ENCODE results near the gene TOB2.
A peak's percentile ranks its signal among the peaks of the same experiment; 100 is the strongest.
"Not testable (repeated sequence)": the region's sequence is repeated elsewhere in the genome, so short reads cannot be mapped to it uniquely, and the experiment has no call there.

Gene TOB2

GRCh38 chr22:41425660-41426365 is 20.8 kb downstream of the TOB2 start:
- peak; percentile 50 for DNase-seq (ENCODE audit: low spot score)

GRCh38 chr22:41418717-41419116 is 27.9 kb downstream of the TOB2 start:
- no peak for DNase-seq (ENCODE audit: low spot score)

DNA sequence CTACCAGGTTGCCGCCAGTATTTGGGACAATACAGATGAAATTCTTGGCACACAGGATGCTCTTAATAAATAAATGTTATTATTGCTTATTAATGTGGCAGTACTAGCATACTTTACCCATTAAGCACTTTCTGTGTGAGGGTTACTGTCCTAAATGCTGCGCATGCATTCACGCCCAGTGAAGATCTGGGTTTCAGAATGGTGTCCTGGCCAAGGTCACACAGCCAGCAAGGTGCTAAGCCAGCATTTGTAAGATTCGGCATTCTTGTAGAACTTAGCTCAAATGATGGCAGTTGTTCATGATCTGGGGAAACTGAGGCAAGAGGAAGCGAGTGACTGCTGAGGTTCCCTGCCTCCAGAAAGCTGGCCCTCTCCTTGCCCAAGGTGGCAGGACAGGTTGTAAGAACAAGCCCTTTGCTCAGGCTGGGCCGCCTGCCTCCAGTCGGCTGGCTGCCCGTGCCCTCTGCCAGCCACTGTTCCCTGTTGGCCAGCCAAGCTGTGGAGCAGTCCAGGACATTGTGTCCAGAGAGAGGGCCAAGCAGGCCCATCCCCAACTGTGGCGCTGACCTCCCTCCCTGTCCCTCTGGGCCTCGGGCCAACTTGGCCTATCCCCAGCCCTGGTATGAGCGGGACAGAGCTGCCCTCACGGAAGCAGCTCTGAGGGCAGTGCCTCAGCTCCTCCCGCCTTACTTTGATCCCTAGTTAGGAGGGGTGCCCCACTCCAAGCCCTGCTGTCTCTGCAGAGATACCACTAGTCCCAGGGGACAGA is 28.8 kb downstream of the TOB2 start:
- no peak for DNase-seq (ENCODE audit: low spot score)

DNA sequence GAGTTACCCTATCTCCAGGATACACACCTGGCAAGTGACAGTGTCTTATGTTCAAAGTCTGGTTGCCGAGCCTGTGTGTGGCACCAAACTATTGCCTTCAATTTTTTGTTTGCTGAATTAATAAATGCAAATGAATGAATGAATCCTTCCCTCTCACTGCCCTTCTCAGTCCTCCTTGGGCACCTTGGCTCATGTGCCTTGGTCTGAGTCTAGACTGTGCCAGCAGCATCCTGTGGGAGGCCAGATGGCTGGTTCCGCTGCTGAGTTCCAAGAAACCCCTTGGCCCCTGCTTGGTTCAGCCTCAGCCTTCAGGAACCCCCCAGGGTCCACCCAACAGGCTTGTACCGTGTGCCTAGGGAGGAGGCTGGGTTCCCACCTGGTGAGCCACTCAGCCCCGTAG is 31.0 kb downstream of the TOB2 start:
- no peak for DNase-seq (ENCODE audit: low spot score)

- no peak for DNase-seq (ENCODE audit: low spot score)
Observed at GRCh38 chr22:41411021-41411851, 35.4 kb downstream of the TOB2 start.

GRCh38 chr22:41410311-41410751 is 36.3 kb downstream of the TOB2 start:
- no peak for DNase-seq (ENCODE audit: low spot score)

DNA sequence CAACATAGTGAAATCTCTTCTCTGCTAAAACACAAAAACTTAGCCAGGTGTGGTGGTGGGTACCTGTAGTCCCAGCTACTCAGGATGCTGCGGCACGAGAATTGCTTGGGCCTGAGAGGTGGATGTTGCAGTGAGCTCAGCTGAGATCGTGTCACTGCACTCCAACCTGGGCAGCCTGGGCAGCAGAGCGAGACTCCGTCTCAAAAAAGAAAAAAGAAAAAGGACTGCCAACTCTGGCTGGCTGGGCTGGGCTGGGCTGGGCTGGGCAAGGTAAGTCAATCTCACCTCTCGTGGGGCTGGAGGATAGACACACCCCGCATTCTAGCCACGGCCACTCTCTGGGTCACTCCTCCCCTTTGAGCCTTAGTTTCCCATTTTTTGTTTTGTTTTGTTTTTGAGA is 37.9 kb downstream of the TOB2 start:
- DNase-seq (ENCODE audit: low spot score): no peak

DNA sequence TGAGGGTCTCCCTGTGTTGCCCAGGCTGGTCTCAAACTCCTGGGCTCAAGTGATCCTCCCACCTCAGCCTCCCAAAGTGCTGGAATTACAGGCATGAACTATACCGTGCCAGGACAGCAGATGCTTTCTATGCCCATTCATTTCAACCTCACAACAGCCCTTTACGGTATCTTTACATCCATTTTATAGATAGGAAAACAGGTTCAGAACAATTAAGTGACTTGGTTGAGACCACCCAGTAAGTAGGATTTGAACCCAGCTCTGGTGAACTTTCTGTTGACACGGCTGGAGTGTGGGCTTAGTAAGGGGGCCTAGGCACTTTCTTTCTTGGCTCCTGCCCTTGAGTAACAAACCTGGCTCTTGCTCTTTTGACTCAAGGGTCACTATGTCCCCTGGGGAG is 39.2 kb downstream of the TOB2 start:
- DNase-seq (ENCODE audit: low spot score): no peak

DNA sequence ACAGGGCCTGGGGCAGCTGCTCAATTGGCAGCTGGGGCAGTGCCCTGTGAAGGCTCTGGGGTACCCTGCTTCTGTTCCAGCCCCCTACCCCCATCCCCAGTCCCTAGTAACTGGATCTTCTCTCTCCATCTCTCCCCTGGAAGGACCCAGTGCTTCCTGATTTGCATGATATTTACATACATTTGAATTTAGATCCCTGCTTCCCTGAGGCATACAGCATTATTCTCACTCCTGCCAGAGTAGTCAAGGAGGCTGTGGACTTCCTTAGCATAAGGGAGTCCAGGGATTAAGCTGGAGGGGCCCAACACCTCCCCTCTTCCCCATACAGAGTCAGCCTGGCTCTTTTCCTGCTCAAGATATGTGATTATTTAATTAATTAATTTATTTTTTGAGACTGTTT is 40.2 kb downstream of the TOB2 start:
- no peak for DNase-seq (ENCODE audit: low spot score)

GRCh38 chr22:41405588-41405987 is 41.0 kb downstream of the TOB2 start:
- DNase-seq (ENCODE audit: low spot score): no peak

DNA sequence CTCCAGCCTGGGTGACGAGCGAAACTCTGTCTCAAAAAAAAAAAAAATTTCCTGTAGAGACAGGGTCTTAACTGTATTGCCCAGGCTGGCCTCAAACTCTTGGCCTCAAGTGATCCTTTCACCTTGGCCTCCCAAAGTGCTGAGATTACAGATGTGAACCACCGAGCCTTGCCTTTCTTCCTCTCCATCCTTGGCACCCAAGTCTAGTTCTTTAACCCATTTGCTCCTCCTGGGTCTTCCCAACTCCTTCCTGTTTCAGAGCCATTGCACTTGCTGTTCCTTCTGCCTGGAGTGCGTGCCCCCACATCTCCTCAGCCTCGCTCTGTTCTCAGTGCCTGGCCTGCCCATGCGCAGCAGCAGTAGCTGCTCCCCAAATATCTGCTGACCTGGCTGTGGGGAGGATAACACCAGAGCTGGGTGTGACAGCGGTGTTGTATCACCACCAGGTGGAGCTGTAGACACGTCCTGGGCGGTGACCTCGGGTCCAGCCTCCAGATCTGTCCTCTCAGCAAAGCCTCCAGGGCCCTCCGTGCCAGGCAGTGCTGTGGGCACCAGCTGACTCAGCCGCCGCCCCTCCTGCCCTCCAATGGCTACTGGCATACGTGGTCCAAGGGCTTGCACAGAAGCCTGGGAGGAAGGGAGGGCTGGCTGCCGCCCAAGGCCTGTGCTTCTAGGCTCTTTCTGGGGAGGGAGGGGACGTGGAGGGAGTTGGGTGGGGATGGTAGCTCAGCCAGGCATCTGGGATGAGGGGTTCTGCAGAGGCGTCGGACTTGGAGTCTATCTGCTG is 42.9 kb downstream of the TOB2 start:
- peak; percentile 89 for DNase-seq (ENCODE audit: low spot score)

GRCh38 chr22:41402851-41403250 is 43.8 kb downstream of the TOB2 start:
- not testable (repeated sequence) for DNase-seq (ENCODE audit: low spot score)

DNA sequence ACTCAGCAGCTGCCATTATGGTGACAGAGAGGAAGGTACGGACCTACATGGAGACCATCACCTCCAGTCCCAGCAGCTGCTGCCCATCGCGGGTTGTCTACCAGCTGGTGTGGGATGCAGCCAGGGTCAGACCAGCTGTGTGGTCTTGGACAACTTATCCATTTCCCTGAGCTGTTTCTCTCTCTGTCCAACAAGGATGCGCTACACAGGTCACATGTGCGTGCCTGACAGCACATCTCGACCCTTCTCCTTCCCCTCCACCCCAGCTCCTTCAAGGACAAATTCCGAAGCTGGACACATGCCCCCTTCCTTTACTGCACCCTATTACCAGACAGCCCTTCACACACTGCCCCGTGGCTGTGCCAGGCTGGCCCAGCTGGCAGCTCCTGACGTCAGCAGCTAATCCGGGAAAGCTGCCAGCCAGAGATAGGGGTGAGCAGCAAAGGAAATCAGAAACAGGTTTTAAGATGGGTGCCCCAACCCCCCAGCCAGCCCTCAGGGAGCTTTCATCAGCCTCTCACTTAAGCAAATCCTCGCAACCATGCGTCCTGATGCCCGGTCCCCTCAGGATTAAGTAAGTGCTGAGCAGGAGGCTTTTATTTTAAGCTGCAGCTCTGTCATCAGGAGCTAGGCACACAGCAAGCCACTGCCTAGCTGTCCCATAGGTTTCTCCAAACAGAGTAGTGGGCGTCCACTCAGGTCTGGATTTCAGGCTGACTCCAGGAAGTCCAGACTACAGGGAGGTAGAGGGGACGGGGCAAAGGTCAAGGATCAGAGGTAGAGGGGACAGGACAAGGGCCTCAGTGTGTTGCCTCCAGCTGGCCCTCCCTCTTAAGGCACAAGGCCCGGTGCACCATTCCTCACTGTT is 44.6 kb downstream of the TOB2 start:
- DNase-seq (ENCODE audit: low spot score): no peak

GRCh38 chr22:41398921-41399320 is 47.7 kb downstream of the TOB2 start:
- no peak for DNase-seq (ENCODE audit: low spot score)

GRCh38 chr22:41397143-41397811 is 49.3 kb downstream of the TOB2 start:
- no peak for DNase-seq (ENCODE audit: low spot score)

- DNase-seq (ENCODE audit: low spot score): no peak
Observed at GRCh38 chr22:41395531-41396240, 50.9 kb downstream of the TOB2 start.

GRCh38 chr22:41394012-41394356 is 52.6 kb downstream of the TOB2 start:
- no peak for DNase-seq (ENCODE audit: low spot score)

DNA sequence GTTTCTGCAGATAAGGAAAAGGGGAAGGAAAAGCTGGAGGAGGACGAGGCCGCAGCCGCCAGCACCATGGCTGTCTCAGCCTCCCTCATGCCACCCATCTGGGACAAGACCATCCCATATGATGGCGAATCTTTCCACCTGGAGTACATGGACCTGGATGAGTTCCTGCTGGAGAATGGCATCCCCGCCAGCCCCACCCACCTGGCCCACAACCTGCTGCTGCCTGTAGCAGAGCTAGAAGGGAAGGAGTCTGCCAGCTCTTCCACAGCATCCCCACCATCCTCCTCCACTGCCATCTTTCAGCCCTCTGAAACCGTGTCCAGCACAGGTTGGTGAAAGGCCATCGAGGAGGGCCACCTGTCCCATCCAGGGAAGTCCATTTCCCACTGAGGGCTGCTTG is 59.3 kb downstream of the TOB2 start:
- DNase-seq (ENCODE audit: low spot score): no peak

DNA sequence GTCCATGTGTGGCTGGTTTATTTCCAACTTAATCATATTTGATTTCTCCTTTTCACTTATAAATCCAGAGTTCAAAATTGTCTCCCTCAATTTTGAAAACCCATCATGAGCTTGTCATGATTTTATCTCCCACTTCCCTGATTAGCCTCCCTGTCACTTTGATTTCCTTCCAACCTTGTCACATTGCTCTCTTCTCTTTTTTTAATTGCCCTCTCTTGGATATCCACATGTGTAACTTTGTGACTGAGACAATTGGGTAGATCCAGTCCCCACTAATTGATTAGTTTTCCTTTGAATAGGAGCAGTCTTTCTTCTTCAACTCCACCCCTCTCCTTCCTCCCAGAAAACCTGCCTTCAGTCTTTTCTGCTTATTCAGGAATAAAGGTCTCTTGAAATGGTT is 62.5 kb downstream of the TOB2 start:
- no peak for DNase-seq (ENCODE audit: low spot score)
